ENCODE results near the gene CHP2.

Gene CHP2

GRCh38 chr16:23768581-23768980 lies 13.8 kb downstream of the CHP2 start:
- no peak for DNase-seq (ENCODE audit: insufficient read length, low spot score)
- no peak for TF ChIP-seq CTCF (IDR thresholded peaks at IDR 0.05; ENCODE audit: insufficient read depth, missing control alignments)
- no peak for FAIRE-seq

DNA sequence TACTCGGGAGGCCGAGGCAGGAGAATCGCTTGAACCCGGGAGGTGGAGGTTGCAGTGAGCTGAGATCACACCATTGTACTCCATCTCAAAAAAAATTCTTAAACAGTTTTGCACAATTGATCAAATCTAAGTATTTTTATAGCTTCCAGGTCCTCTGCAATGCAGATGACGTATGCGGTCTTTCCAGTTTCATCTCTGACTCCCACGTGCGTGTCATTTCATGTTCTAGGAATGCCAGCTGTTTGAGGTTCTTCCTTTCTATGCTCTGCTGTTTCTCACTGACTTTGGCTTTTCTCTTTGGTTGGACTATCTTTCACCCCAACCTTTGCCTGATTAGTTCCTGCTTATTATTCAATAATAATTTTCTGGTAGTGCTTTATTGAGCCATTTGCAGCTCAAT lies 16.2 kb downstream of the CHP2 start:
- no peak for TF ChIP-seq CTCF (IDR thresholded peaks at IDR 0.05; ENCODE audit: insufficient read depth, missing control alignments)
- no peak for DNase-seq (ENCODE audit: insufficient read length, low spot score)

DNA sequence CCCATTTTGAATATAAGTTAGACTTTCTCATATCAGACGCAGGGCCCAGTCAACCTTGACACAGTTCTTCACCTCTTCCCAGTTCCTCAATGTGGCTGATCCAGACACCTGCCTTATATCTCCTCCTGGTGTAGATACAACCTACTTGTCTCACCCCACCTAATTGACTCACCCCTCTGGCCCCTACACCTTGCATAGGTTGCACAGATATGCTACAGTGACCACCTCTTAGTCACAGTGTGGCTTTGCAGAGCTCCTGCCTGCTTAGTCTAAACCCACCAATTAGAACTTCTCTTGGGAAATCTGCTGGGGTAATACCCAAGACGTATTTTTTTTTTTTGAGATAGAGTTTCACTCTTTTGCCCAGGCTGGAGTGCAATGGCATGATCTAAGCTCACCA lies 16.8 kb downstream of the CHP2 start:
- DNase-seq (ENCODE audit: insufficient read length, low spot score) (no peak), FAIRE-seq (no peak)
- no peak for TF ChIP-seq CTCF (IDR thresholded peaks at IDR 0.05; ENCODE audit: insufficient read depth, missing control alignments)

More for the DNA sequence above, 16.2 kb downstream of the CHP2 start:
- FAIRE-seq: no peak

DNA sequence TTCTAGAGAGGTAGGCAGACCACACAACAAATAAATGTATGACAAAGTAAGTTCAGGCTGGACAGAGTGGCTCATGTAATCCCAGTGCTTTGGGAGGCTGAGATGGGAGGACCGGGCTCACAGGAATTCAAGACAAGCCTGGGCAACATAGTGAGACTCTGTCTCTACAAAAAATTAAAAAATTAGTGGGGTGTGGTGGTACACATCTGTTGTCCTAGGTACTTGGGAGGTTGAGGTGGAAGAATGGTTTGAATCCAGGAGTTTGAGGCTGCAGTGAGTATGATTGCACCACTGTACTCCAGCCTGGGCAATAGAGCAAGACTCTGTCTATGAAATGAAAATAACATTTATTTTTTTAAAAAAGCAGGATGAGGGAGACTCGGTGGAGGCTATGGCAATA lies 18.5 kb downstream of the CHP2 start:
- FAIRE-seq (no peak), DNase-seq (ENCODE audit: insufficient read length, low spot score) (no peak)
- TF ChIP-seq CTCF (IDR thresholded peaks at IDR 0.05; ENCODE audit: insufficient read depth, missing control alignments): no peak

DNA sequence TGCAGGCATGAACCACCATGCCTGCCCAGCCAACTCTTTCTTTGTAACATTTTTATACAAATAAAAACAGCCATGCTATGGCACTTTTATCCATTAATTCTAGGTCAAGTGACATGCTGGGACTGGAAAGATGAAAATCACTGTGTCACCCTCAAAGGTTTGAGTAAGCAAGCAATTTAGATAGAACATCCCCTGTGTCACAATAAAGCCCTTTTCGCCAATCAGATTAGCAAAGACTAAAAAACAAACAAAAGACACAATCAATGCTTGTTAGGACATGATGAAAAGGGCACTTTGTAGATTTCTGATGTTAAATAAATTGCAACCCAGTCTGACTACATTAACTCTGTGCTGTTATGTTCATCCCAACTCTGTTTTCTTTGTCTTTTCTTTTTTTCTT lies 26.4 kb downstream of the CHP2 start:
- no peak for TF ChIP-seq CTCF (IDR thresholded peaks at IDR 0.05; ENCODE audit: insufficient read depth, missing control alignments)
- FAIRE-seq (no peak), DNase-seq (ENCODE audit: insufficient read length, low spot score) (no peak)

GRCh38 chr16:23784811-23785447 lies 30.1 kb downstream of the CHP2 start:
- DNase-seq (ENCODE audit: insufficient read length, low spot score): no peak
- no peak for TF ChIP-seq CTCF (IDR thresholded peaks at IDR 0.05; ENCODE audit: insufficient read depth, missing control alignments)
- no peak for FAIRE-seq

DNA sequence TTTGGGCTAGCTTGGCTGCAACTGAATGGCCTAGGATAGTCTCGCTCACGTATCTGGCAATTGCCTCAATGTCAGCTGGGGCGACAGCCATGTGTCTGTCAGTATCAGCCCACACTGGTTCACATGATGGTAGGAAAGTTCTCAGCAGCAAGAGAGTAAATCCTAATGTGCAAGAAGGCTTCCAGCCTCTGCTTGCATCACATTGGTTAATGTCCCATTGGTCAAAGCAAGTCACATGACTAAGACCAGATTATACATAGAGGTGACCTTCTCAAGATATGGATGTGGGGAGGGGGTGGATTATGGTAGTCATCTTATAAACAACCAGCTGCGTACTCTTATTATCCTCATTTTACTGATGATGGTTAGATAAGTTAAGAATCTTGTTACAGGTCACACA lies 31.0 kb downstream of the CHP2 start:
- no peak for TF ChIP-seq CTCF (IDR thresholded peaks at IDR 0.05; ENCODE audit: insufficient read depth, missing control alignments)
- no peak for DNase-seq (ENCODE audit: insufficient read length, low spot score)
- no peak for FAIRE-seq

Measured in D721Med (cell line).